ENCODE data around the gene CDH13. TPM values are rescaled to one million over a fixed set of nuclear protein-coding genes. Genes with fewer than 3 reads are reported as not detected.
A peak's percentile ranks its signal among the peaks of the same experiment; 100 is the strongest.

The CDH13 gene
- total RNA-seq, 3 donors from 2014 or later, result 4.9 to 11.2 (median 9.8) TPM

GRCh38 chr16:83350481-83350880, 723.7 kb downstream of the CDH13 start:
- no peak overlapping the region for H3K4me3 ChIP-seq
- intact Hi-C loops (cut with DNase I, micrococcal nuclease), result no loop called here
- TF ChIP-seq CTCF (IDR thresholded peaks at IDR 0.05), result no peak
- no peaks in the 10 kb centered on the region for H3K36me3 ChIP-seq (ENCODE audit: low read depth)
- ATAC-seq, result no peak
- no peaks in the 10 kb centered on the region for H3K9me3 ChIP-seq
- no peaks in the 10 kb centered on the region for H3K4me1 ChIP-seq (ENCODE audit: low read depth)
- no peak for DNase-seq

DNA sequence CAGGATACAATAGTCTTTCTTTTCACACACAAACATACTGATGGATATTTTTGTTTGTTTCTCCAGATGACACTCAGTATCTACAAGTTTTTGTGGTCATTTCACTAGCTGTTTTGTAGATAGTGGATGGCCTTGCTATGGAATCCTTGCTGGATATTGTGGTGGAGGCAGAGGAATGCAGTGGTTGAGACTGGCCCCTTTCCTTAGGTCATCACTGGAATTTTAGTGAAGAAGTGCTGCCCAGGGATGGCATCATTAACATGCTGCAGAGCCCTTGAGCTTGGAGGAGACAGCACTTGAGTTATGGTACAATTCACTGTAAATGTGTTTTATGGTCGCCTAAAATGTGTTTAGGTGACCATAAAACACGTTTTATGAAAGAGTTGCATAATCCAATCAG, 725.1 kb downstream of the CDH13 start:
- no peak for DNase-seq
- H3K4me3 ChIP-seq, result no peak overlapping the region
- intact Hi-C loops (cut with DNase I, micrococcal nuclease), result no loop called here
- H3K9me3 ChIP-seq, result no peaks in the 10 kb centered on the region
- H3K36me3 ChIP-seq (ENCODE audit: low read depth), result no peaks in the 10 kb centered on the region
- ATAC-seq, result no peak
- no peak for TF ChIP-seq CTCF (IDR thresholded peaks at IDR 0.05)
- H3K4me1 ChIP-seq (ENCODE audit: low read depth), result no peaks in the 10 kb centered on the region

GRCh38 chr16:83353241-83353640, 726.5 kb downstream of the CDH13 start:
- ATAC-seq (no peak), DNase-seq (no peak)
- no peak overlapping the region for H3K4me3 ChIP-seq
- no peak for TF ChIP-seq CTCF (IDR thresholded peaks at IDR 0.05)
- intact Hi-C loops (cut with DNase I, micrococcal nuclease), result no loop called here
- no peaks in the 10 kb centered on the region for H3K36me3 ChIP-seq (ENCODE audit: low read depth)
- H3K4me1 ChIP-seq (ENCODE audit: low read depth), result no peaks in the 10 kb centered on the region
- H3K9me3 ChIP-seq, result no peaks in the 10 kb centered on the region

DNA sequence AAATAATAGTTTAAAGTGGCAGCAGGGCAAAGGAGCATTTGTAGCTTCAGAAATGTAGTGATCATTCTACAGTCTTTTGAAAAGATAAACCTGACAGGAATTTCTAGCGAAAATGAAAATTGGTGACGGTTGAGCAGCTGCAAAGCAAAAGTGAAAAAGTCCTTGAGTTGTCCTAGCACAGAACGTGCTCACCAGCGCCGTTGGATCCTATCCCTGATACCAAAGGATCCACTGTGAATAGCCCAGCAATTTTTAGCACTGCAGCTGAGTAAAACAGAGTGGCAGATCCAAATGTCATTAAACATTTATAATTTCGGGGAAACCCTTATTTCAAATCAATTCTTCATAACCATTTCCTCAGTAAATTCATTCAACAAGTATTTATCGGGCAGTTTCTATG, 727.2 kb downstream of the CDH13 start:
- no peaks in the 10 kb centered on the region for H3K4me1 ChIP-seq (ENCODE audit: low read depth)
- no peaks in the 10 kb centered on the region for H3K9me3 ChIP-seq
- H3K4me3 ChIP-seq, result no peak overlapping the region
- no peak for TF ChIP-seq CTCF (IDR thresholded peaks at IDR 0.05)
- DNase-seq, result no peak
- intact Hi-C loops (cut with DNase I, micrococcal nuclease), result loop anchor here in 1 of 2 donors (1.0 kb wide), 1 partner anchor 22 kb away; no protein-coding TSS in a partner anchor
- no peak for ATAC-seq
- H3K36me3 ChIP-seq (ENCODE audit: low read depth), result no peaks in the 10 kb centered on the region

DNA sequence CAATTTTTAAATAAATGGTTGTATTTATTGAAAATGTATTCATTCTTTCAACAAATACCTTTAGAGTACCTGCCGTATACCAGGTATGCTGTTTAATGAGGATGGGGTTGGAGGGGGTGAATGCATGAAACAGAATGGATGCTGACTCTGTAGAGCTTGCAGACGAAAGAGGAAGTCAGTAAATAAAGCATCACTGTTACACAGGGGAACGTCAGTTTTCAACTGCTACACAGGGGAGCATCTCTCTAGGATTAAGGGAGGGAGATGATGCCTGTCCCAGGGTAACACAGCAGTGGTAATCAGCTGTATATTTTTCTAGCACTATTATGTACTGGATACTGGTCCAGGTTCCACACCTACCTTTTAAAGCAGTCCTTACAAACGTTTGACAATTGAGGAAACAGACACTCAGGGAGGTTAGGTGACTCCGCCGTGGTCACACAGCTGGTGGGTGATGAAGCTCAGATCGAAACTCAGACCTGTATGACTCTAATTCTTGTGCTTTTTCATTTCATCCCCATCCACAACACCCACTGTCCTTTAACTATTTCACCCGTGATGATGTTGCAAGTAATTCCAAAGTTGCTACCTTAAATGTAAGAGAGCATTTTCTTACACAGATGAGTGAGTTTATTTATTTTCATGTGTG, 728.9 kb downstream of the CDH13 start:
- intact Hi-C loops (cut with DNase I, micrococcal nuclease), result no loop called here
- Histone ChIP-seq H3K4me3 (no peak overlapping the region), H3K4me1 (ENCODE audit: low read depth) (no peaks in the 10 kb centered on the region), H3K36me3 (ENCODE audit: low read depth) (no peaks in the 10 kb centered on the region), H3K9me3 (no peaks in the 10 kb centered on the region)
- DNase-seq (no peak), ATAC-seq (no peak)
- TF ChIP-seq CTCF (IDR thresholded peaks at IDR 0.05), result no peak

GRCh38 chr16:83356266-83356665, 729.5 kb downstream of the CDH13 start:
- intact Hi-C loops (cut with DNase I, micrococcal nuclease), result no loop called here
- no peaks in the 10 kb centered on the region for H3K36me3 ChIP-seq (ENCODE audit: low read depth)
- peak; percentile 23 for TF ChIP-seq CTCF (IDR thresholded peaks at IDR 0.05)
- peak; percentile 51 for ATAC-seq
- H3K4me1 ChIP-seq (ENCODE audit: low read depth), result no peaks in the 10 kb centered on the region
- H3K4me3 ChIP-seq, result no peak overlapping the region
- no peaks in the 10 kb centered on the region for H3K9me3 ChIP-seq
- DNase-seq, result peak in 1 of 3 donors; percentile 25

Measured in mucosa of descending colon (tissue), 3 donors.